HG03280 (cell line): ENCODE measurements around the gene DMAC2L.
A peak's percentile ranks its signal among the peaks of the same experiment; 100 is the strongest.
"Not testable (repeated sequence)": the region's sequence is repeated elsewhere in the genome, so short reads cannot be mapped to it uniquely, and the experiment has no call there.

Experiments used
- ATAC-seq: cut with Tn5 transposase; IDR thresholded peaks from one replicate; pipeline ENCODE4 v1.9.1; 2021; ENCODE audit warnings: mild to moderate bottlenecking, moderate library complexity; ENCODE audit not compliant: unreplicated experiment

DMAC2L gene

GRCh38 chr14:50311972-50312733 lies at the start of gene DMAC2L, which contains the start of gene L2HGDH:
TSS of gene DMAC2L (plus strand) at chr14:50312324. CDS start at chr14:50321488, 9,164 bp downstream.
TSS of gene L2HGDH (minus strand) at chr14:50312229. CDS start at chr14:50312150, 79 bp downstream.
- ATAC-seq: peak; percentile 95

- no peak for ATAC-seq
Measured at GRCh38 chr14:50262865-50263264, 49.3 kb upstream of the DMAC2L start.

- no peak for ATAC-seq
Measured at GRCh38 chr14:50263321-50263720, 48.8 kb upstream of the DMAC2L start.

- ATAC-seq: no peak
Measured at GRCh38 chr14:50265029-50265428, 47.1 kb upstream of the DMAC2L start.

GRCh38 chr14:50270932-50271331 lies 41.2 kb upstream of the DMAC2L start:
- ATAC-seq: no peak

GRCh38 chr14:50272498-50272897 lies 39.6 kb upstream of the DMAC2L start:
- no peak for ATAC-seq

- no peak for ATAC-seq
Measured at GRCh38 chr14:50285861-50286260, 26.3 kb upstream of the DMAC2L start.

GRCh38 chr14:50288146-50288545 lies 24.0 kb upstream of the DMAC2L start:
- no peak for ATAC-seq

- ATAC-seq: no peak
Measured at GRCh38 chr14:50290306-50290705, 21.8 kb upstream of the DMAC2L start.

- ATAC-seq: no peak
Measured at GRCh38 chr14:50299585-50299984, 12.5 kb upstream of the DMAC2L start.

GRCh38 chr14:50301914-50302313 lies 10.2 kb upstream of the DMAC2L start:
- no peak for ATAC-seq

- no peak for ATAC-seq
Measured at GRCh38 chr14:50303744-50304471, 8.2 kb upstream of the DMAC2L start.

- ATAC-seq: no peak
Measured at GRCh38 chr14:50308363-50308915, 3.7 kb upstream of the DMAC2L start.

GRCh38 chr14:50310445-50310844 lies 1.7 kb upstream of the DMAC2L start:
- no peak for ATAC-seq

- no peak for ATAC-seq
Measured at GRCh38 chr14:50311337-50311971, 670 bp upstream of the DMAC2L start.

GRCh38 chr14:50312734-50313054 lies 570 bp downstream of the DMAC2L start:
- no peak for ATAC-seq

- not testable (repeated sequence) for ATAC-seq
Measured at GRCh38 chr14:50314098-50314497, 2.0 kb downstream of the DMAC2L start.

- ATAC-seq: no peak
Measured at GRCh38 chr14:50318031-50318626, 6.0 kb downstream of the DMAC2L start.

GRCh38 chr14:50319293-50319692 lies 7.2 kb downstream of the DMAC2L start:
- ATAC-seq: no peak

- ATAC-seq: no peak
Measured at GRCh38 chr14:50319721-50320120, 7.6 kb downstream of the DMAC2L start.

- ATAC-seq: no peak
Measured at GRCh38 chr14:50320283-50320682, 8.2 kb downstream of the DMAC2L start.
